Measurements from ENCODE around the gene MACROD2.

MACROD2 gene

DNA sequence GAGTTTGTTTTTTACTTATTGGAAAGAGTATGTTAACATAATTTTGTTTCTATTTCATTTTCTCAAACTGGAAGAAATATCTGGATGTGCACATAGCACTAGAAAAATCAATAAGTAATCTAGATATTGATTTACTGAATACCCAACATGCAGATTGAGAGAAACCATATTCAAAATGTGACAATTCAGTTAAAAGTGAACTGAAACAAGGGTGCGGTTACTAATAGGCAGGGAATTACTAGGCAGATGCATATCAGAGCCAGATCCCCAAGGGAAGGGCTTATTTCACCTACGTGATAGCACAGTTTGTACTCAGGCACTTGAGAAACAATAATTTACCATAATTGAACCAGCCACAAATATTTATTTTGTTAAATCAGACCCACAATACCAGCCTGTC lies 835.1 kb downstream of the MACROD2 start:
- DNase-seq: no peak

DNA sequence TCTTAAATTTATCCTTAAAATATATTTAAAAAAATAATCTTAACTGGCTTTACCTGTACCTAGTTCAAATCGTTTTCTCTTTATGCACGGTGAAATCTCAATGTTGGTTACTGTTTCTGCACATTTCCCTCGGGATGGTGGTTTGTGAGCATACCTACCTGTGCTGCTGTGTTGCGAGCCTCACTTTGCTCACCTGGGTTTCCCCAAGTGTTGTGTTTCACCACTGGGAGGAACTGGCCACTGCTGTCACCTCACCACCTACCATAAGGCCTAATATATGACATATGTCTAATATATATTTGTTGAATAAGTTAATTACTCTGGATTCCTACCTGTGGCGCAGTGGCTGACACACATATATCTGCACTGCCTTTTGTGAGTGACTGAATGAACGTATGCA lies 835.6 kb downstream of the MACROD2 start:
- DNase-seq: no peak

DNA sequence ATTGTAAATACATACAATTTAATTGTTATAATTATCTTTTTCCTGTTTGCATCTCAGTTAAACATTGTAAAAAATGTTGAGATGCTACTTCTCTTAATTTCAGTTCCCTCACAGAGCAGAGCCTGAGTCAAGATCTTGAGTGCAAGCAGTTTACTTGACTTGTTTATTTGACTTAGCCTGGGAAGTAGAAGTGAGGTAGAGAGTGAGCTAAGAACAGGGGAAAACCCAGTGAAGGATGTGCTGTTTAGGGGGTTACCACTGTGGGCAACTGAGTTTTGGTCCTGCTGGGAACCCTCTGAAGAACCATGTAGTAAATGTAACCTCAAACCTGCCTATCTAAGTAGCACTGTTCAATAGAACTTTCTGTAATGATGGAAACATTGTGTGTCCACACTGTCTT lies 837.3 kb downstream of the MACROD2 start:
- no peak for DNase-seq

DNA sequence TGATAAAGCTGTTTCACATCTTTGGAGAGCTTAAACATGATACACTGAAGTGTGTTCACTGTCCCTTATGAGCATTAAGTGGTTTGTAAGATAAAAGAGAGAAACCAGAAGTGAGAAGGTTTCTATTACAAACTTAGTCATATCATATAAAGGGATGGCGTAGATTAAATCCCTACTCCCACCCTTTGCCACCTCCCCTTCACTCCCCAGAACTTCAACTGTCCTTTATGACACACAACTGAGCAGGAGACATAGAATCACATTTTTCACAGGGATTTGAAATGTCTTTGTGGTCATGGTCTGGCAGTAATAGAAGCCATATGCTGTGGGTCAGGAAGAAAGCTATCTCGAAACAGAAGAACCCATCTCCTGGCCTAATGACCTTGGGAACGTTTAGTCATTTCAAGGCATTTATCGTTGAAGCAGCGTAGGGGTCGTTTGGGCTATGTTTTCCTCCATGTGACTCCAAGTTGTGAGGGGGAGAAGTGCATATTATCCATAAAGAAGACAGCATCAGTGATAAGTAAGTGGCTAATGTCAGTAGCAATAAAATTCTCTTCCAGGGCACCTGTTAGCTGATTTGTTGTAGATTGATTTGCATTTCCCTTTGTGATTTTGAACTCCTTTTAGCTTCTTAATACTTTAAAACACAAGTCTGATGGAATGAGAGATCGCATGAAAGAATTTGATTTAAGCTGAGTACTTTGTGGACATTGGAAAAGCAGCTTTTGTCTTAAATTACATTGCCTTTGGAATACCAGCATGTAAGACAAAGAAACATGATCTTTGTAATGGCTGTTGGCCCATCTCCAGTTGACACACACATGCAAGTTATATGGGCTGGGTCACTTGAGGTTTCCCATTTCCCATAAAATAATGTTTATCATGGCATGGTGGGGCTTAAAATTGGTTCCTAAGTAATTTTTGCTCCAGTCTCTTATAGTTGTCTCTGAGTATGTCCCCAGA lies 843.6 kb downstream of the MACROD2 start:
- peak in 1 of 2 experiments; percentile 3 for DNase-seq

DNA sequence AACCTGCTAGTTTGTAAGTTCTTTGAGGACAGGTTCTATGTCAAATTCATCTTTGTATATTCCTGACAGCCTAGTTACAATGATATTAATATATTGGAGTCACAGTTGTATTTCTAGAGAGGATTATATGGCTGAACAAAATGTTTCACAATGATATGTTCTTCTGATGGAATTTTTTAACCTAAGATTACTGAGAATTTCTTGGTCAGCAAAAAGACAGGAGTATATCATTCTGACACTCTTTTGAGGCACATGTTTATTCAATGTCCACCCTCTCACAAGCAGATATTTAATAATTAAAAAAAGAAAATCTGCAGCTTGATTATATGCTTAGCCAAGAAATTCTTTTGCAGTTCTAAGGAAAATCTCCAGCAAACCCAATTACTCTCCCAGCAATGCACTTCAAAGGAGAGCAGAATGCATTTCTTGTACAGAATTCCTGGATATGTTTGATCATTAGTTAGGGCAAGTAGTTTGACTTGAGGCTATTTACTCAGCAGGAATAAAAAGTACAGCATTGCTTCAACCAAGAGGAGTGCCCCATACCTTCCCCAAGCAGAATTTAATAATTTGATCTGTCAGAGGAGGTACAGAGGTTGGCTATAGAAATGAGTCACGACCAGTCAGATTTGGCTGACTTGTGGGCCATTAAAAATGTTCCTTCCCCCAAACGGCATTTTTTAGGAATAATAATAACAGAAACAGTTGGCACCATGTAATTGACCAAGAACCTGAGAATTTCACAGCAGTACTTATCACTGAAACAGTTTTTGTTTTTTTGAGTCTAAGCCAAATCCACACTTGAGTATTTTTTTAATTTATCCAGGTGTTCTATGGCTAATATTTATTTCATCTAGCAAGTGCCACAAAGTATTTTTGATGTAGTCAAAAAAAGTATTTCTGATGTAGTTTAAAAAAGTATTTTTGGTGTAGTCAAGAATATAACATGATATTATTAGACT lies 850.2 kb downstream of the MACROD2 start:
- DNase-seq: no peak

DNA sequence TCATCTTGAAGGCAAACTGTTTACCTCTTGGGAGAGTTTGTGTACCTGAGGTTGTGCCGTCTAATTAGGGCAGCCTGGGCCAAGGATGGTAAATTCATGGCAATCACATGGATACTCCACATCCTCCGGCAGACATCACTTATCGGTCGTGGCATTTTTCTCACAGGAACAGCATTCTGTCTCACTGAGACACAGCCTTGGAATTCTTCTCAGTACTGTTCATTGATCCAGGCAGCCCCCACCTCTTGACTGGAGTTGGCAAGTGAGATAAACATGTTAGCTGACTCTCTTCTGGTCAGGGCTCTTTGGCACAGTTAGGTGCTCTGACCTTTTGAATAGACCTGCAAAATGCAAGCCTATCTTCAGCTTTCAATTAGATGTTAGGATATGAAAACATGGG lies 853.5 kb downstream of the MACROD2 start:
- DNase-seq: no peak

DNA sequence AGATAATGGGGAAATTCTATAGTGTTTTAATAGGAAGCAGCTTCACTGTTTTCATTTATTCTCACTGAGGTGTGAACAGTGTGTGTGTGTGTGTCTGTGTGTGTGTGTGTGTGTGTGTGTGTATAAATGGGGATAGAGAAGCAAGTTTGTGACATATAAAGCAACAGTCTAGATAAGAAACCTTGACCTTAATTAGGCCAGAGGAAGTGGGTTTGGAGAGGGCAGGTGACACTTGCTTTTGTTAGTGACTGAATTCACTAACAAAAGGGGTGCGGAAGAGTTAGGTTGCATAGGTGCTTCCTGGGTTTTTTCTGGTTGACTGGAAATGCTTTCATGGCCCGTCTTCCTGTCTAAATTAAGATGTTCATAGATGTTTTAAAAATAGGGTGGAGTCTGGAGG lies 857.8 kb downstream of the MACROD2 start:
- no peak for DNase-seq

DNA sequence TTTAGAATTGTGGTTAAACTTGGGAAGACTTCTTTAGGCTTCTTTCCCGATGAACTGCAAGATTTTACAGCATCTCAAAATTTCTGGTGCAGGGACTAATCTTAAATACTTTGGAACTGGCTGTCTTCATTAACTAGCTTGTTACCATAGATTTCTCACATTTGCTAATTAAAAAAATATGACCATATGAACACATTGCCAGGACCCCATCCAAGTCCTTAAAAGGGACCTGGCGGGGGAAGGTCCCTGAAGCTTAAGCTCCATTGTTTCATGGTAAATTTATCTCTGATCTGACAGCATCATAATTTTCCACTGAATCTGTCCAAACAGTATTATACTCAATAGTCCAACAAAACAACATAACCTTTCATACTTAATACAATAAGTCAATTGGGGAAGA lies 859.9 kb downstream of the MACROD2 start:
- no peak for DNase-seq

DNA sequence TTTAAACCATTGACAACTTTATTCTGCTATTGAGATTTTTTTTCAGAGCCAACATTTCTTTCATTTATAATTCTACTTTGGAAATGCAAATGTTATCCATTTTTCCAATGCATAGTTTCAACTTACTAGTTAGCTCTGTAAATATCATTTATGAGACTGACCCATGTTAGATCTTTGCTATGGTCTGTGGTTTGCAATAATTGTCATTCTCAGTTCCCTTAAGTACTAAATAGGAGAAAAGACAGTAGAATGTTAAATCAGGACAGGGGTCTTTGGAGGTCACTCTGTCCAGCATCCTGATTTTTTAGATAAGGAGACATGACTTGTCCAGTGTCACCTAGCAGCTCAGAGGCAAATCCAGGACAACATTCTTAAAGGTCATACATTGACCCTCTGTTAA lies 864.3 kb downstream of the MACROD2 start:
- no peak for DNase-seq

DNA sequence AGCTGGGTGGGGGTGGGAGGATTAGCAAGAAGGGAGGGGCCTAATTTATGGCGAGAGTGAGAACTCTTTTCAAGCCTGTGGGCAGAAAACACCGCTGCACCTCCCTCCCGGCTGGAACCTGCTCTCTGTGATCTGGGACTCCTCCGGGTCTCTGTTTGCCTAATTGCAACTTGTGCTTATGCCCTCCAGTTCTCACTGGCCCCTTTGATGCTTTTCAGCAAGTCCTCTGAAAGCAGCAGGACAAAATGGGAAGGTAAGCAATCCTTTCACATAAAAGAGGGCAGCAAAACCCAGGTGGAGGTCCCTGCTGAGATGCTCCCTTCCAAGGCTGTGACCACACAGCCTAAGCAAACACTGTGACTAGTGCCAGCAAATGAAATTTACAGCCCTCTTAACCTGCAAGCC lies 865.1 kb downstream of the MACROD2 start:
- peak in 1 of 2 experiments; percentile 36 for DNase-seq

DNA sequence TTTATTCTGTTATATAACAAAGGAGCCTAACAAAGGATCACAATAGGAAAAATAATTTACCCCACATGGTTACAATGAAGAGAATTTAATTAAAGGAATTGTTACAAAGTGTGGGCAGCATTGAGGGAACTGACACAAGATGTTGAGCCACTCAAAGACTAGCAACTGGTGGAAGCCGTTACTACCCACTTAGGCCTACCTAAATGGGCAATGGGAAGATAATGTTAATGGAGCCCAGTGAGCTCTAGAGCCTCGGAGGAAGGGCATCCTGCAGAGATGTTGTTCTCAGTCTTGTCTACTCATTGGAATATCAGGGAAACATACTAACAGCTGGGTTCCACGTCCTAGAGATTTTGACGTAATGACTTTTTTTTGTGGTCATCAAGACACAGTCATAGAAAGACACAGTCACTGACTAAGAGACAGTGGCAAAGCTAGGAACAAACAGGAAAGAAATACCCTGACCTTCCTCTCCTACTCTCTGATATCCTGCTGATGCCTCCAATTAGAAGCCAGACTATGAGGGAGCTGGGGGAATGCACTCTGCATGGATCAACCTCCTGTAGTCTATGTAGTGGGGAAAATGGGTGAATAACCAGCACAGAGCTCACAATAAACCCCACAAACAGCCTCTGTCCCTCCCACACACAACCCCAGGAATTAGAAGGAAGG lies 865.8 kb downstream of the MACROD2 start:
- no peak for DNase-seq

DNA sequence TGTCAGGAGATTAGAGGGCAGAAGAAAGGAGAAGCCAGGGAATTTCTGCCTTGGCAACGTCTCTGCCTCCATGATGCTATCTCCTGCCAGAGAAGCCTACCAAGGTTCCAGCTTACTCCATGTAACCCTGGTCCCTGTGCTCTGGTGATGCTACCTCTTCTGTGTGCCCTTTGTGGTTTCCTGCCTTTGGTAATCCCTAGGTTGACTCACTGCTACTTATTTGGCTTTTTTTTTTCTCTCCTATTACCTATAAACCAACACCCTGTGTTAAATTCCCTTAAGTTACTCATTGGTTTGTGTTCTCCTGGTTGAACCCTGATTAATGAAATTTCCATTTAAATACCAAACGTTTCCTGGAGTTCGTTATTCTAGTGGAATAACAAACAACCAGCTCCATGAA lies 869.9 kb downstream of the MACROD2 start:
- DNase-seq: no peak

DNA sequence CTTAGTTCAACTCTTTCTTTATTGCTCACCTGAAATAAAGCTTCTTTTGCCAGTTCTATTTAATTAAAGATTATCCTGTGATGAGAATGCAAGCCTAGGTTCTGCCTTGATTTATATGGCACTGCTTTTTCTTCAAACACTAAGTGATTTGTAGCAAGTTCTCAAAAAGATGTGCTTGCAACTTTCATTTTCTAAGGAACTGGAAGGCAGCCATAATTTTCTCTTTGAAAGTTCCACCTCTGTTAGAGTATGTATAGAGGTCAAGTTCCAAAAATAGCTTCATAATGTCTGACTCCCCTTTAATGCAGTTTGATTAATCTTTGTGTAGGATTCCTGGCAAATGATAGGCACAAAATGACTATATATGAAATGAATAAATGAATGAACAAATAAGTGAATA lies 870.4 kb downstream of the MACROD2 start:
- no peak for DNase-seq

DNA sequence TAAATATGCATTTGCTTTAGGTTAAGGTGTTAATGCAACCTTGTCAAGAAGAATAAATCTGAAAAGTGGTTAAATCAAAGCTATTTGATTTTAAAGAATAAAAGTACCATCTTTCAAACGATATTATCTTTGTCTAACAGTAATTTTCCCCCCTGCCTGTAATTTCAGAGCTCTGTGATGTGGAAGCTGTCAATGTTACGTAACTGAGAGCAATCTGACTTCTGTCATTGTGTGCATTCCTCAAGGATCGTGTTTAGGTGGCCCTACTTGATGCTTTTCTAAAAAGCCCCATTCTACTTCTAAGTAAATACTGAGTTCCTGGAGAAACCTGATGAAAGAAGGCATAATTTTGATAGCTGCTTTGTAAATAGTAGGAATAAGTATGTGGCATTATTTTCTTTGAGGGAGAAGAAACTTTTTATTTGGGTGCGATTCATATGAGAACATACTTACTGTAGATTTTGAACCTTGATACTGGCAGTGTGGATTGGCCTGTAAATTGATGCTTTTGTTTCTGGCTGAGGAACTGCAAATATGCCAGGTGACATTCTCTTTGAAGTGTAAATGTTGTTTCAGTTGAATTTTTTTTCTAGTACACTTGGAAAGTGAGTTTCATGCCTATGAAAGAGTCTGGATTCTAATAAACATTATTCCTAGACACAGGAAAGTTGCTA lies 871.7 kb downstream of the MACROD2 start:
- DNase-seq: no peak

DNA sequence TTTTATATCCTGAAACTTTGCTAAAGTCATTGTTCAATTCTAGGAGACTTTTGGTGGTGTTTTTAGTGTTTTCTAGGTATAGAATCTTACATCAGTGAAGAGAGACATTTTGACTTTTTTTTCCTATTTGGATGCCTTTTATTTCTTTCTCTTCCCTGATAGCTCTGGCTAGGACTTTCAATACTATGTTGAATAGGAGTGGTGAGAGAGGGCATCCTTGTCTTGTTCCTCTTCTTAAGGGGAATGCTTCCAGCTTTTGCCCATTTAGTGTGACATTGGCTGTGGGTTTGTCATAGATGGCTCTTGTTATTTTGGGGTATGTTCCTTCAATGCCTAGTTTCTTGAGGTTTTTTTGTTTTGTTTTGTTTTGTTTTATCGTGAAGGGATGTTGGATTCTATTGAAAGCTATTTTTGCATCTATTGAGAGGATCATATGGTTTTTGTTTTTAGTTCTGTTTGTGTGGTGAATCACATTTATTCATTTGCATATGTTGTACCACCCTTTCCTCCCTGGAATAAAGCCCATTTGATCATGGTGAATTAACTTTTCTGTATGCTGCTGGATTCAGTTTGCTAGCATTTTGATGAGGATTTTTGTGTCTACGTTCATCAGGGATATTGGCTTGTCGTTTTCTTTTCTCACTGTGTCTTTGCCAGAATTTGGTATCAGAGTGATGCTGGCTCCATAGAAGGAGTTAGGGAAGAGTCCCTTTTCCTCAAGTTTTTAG lies 882.1 kb downstream of the MACROD2 start:
- DNase-seq: peak in 1 of 2 experiments; percentile 8

DNA sequence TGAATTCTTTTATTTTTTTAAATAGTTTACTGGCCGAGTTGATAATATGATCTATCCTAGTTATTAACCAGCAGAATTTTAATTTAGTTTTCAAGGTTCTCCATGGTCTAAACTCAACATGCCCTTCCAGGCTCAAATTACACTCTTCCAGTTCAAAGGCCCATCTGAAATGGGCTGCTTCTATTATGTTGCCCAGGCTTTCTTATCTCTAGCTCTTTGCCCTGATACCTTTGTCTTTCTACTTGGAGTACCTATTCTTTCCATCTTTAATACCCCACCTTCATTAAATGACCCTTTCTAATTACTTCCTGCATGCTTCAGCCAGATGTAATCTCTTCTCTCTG lies 883.3 kb downstream of the MACROD2 start:
- no peak for DNase-seq

DNA sequence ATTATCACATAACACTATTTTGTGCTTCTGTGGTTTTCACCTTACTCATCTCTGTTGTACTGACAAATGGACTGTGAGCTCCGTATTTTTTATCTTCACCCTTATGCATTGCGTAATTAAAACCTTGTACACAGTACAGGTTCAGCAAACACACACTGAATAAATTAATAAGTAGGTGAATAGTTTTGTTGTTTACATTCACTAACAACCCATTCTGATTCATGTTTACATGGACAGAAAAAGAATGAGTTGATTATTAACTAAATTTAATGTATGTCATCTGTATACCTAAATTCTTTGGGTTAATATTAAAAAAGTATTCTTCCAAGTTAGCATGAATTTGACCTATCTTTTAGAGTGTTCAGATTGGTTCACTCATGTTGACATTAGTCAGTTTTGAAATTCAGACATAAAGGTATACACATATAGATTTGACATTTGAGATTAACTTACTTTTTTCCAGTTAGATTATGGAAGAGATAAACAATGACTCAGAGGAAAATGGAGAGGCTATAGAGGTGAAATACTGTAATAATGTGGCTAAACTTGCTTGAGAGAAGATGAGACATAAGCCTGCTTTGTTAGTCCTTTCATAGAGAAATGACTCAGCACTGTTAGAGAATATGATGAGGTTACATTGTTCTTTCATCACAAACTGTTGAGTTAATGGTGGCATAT lies 883.8 kb downstream of the MACROD2 start:
- no peak for DNase-seq

DNA sequence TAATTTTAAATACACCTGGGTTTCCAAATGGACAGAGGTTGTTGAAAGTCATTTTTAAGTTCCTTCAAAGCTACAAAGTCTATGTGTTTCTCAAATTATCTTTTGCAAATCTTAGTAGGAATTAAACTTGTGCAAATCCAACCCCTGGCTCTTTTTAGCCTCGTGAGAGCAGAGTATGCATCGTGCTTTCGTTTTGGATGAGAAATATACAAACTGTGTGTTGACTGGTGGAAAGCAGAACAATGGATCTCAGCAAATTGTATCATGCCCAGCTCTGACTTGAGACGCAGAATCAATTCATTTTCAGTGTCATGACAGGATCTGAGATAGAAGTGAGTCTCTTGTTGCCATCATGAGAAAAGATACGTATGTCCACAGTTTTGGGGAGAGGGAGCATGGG lies 884.5 kb downstream of the MACROD2 start:
- DNase-seq: no peak

DNA sequence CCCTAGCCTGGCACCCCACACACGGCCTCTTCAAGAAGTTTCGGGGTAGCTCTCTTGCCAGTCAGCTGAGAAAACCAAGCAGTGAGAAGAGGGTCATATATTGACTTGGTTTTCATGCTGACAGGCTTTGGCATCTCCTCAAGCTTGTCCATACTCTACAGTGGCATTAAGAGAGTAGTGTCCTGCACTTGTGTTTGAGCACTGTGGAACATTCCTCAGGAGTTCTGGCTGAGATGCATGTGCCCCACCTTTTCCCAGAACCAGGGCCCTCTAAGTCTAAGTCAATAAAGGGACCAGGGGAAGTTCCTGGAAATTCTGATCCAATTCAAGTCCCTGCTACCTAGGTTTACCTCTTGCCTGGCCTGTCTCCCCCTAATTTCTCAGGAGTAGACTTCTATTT lies 886.2 kb downstream of the MACROD2 start:
- DNase-seq: no peak

DNA sequence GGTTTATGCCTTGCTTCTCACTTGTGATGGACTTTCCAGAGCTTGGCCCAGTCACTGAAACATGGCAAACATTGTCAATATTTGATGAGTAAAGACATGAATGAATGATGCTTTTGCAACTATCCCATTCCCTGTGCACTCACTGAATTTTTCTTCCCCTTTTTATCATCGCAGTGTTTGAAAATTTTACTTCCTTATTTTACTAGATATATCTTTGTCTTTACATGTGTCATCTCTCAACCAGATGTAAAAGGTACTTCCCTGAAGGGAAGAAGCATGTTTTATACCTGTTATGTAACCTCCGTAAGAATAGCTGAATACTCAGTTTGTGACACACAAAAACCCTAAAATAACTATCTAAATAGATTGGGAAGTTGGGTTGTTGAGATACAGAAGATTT lies 886.8 kb downstream of the MACROD2 start:
- DNase-seq: no peak

DNA sequence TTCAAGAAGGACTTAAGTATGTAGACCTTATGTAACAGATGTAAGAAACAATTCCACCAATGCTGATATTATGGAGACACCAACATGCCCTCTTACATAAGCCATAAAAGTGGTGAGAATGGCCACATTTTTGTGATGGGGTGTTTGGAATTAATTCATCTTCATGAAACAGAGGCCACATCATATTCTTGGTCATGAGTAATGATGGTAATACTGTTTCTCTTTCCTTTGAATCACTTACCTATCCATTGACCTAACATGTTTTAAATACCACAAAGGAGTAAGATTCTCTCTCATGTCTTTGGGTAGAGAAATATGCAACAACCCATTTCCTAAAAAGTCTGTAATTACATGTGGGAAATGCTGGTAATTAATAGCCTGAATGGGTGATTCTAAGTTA lies 887.5 kb downstream of the MACROD2 start:
- DNase-seq: no peak
